B cell (primary cell): ENCODE results near the gene S1PR2. TPM values are rescaled to one million over a fixed set of nuclear protein-coding genes. Genes with fewer than 3 reads are reported as not detected.

Experiments
- ATAC-seq: fragments of 200-7000 bp; cut with Tn5 transposase; one replicate; pipeline ENCODE4 v1.10.0; 2021; ENCODE audit warnings: low read depth, mild to moderate bottlenecking, moderate number of reproducible peaks, moderate library complexity
- CTCF ChIA-PET: fragments of 350-600 bp; sonication (Branson Sonifier 250); formaldehyde crosslinking; loops from one replicate; lab custom pipeline; 2021; ENCODE audit warnings: antibody characterized with exemption, inconsistent platforms; lab: Charles Lee
- POLR2A ChIA-PET: fragments of 350-600 bp; sonication (Branson Sonifier 250); formaldehyde crosslinking; loops from one replicate; lab custom pipeline; 2021; ENCODE audit warnings: antibody characterized with exemption; lab: Charles Lee
- DNase-seq: peaks from one replicate; pipeline ENCODE4 v3.0.0; 2013
- H2AFZ ChIP-seq: 2 replicates; pipeline ENCODE4 v1.6.1; 2012; ENCODE audit warnings: mild to moderate bottlenecking, low read depth, low read length; ENCODE audit not compliant: insufficient read depth, poor library complexity, severe bottlenecking
- H3K27ac ChIP-seq, 2 donors: 1 replicate in 1 of 2; 2 replicates in 1 of 2; pipeline ENCODE4 v1.5.1; 2012 to 2013; ENCODE audit warnings: low read length in 2 of 2, mild to moderate bottlenecking in 2 of 2, moderate library complexity in 1 of 2
- H3K27me3 ChIP-seq, 4 experiments: fragments of 200-600 bp in 1 of 4; sonication (generic) in 1 of 4; replicated peaks in 1 of 4; 1 replicate in 2 of 4; 2 replicates in 2 of 4; pipeline versions ENCODE4 v1.6.1 to v1.7.0; 2013 to 2016; ENCODE audit warnings: low read length in 3 of 4, mild to moderate bottlenecking in 2 of 4, mixed read lengths in 1 of 4, moderate library complexity in 1 of 4; ENCODE audit not compliant: insufficient read depth in 4 of 4, control insufficient read depth in 3 of 4; ENCODE audit errors: control extremely low read depth in 1 of 4
- H3K36me3 ChIP-seq, 2 experiments: replicated peaks in 1 of 2; 1 replicate in 1 of 2; 2 replicates in 1 of 2; pipeline versions ENCODE4 v1.6.1 to v1.7.1; 2013; ENCODE audit warnings: low read length in 1 of 2; ENCODE audit not compliant: insufficient read depth in 2 of 2, control insufficient read depth in 1 of 2; ENCODE audit errors: control extremely low read depth in 1 of 2, extremely low read depth in 1 of 2
- H3K4me1 ChIP-seq, 2 donors: fragments of 200-600 bp in 1 of 2; sonication (generic) in 1 of 2; 1 replicate in 1 of 2; 2 replicates in 1 of 2; pipeline versions ENCODE4 v1.5.1 to v1.6.1; 2013 to 2017; ENCODE audit warnings: low read length in 2 of 2; ENCODE audit not compliant: control insufficient read depth in 2 of 2, insufficient read depth in 2 of 2
- H3K4me2 ChIP-seq: replicated peaks from 2 replicates; pipeline ENCODE3; 2012; ENCODE audit warnings: mild to moderate bottlenecking, low read depth, low read length; ENCODE audit not compliant: poor library complexity, severe bottlenecking
- H3K4me3 ChIP-seq, 5 experiments: fragments of 200-600 bp in 1 of 5; sonication (generic) in 1 of 5; 1 replicate in 3 of 5; 2 replicates in 2 of 5; pipeline versions ENCODE4 v1.5.1 to v1.7.0; 2011 to 2016; ENCODE audit warnings: low read length in 4 of 5, mild to moderate bottlenecking in 4 of 5, low read depth in 2 of 5, control low read depth in 1 of 5, moderate library complexity in 1 of 5; ENCODE audit not compliant: insufficient read depth in 1 of 5; ENCODE audit errors: control extremely low read depth in 1 of 5, extremely low read depth in 1 of 5
- H3K79me2 ChIP-seq: fragments of 200-600 bp; sonication (generic); one replicate; pipeline ENCODE4 v1.6.0; 2016; ENCODE audit warnings: low read length; ENCODE audit not compliant: control insufficient read depth, insufficient read depth
- H3K9ac ChIP-seq: fragments of 200-600 bp; sonication (generic); 2 replicates; pipeline ENCODE4 v1.6.1; 2017; ENCODE audit warnings: mild to moderate bottlenecking, low read length, moderate library complexity
- H3K9me3 ChIP-seq, 3 donors: one replicate each; pipeline versions ENCODE4 v1.6.1 to v1.7.1; 2013; ENCODE audit warnings: low read length in 2 of 3; ENCODE audit not compliant: control insufficient read depth in 2 of 3, insufficient read depth in 1 of 3; ENCODE audit errors: control extremely low read depth in 1 of 3
- H4K20me1 ChIP-seq: 2 replicates; pipeline ENCODE4 v1.6.0; 2012; ENCODE audit warnings: mild to moderate bottlenecking, low read length; ENCODE audit not compliant: insufficient read depth, control insufficient read depth, poor library complexity, severe bottlenecking
- H3K27ac Mint-ChIP-seq: one replicate; pipeline ENCODE4 v1.8.0; 2021; ENCODE audit warnings: mixed read lengths
- H3K27me3 Mint-ChIP-seq: one replicate; pipeline ENCODE4 v1.8.0; 2021; ENCODE audit warnings: mixed read lengths
- H3K4me1 Mint-ChIP-seq: one replicate; pipeline ENCODE4 v1.8.0; 2021; ENCODE audit warnings: mixed read lengths
- H3K4me3 Mint-ChIP-seq: one replicate; pipeline ENCODE4 v1.8.0; 2021; ENCODE audit warnings: mixed read lengths
- H3K9me3 Mint-ChIP-seq: one replicate; pipeline ENCODE4 v1.8.0; 2022; ENCODE audit warnings: mixed read lengths; ENCODE audit not compliant: insufficient read depth
- EZH2 ChIP-seq: IDR thresholded peaks from 2 replicates; pipeline ENCODE4 v1.6.1; 2012; ENCODE audit warnings: borderline replicate concordance, low read depth, mild to moderate bottlenecking, moderate library complexity, low read length; ENCODE audit not compliant: insufficient read depth, poor library complexity, severe bottlenecking
- WGBS: methylation state at CpG from one replicate; pipeline ENCODE4 v1.1.5; 2013; ENCODE audit warnings: missing lambda C conversion rate; ENCODE audit not compliant: insufficient coverage; 5-methylcytosine and 5-hydroxymethylcytosine counted together
- intact Hi-C: fragments of 100-400 bp; cut with micrococcal nuclease; formaldehyde crosslinking; loops from one replicate; pipeline ENCODE4 v1.10.0; 2022
- polyA plus RNA-seq: library from polyadenylated mRNA; depleted of rRNA; stranded (reverse); fragments of >200 nt; gene quantifications from 2 replicates; pipeline ENCODE4 v1.2.3, GENCODE V29; 2012
- total RNA-seq, 2 donors: library from RNA; stranded (reverse); fragments of 120-200 nt in 1 of 2; gene quantifications; 1 replicate in 1 of 2; 2 replicates in 1 of 2; pipeline versions ENCODE4 v1.2.3 to v1.2.4, GENCODE V29; 2013 to 2022
- TF ChIP-seq, protein P1 (sequence below): fragments of 200-600 bp; IDR thresholded peaks from one replicate; pipeline ENCODE4 v1.8.0; 2022; ENCODE audit warnings: antibody characterized with exemption, mild to moderate bottlenecking

Gene S1PR2
- total and polyA plus RNA-seq, 2 donors (not counting 1 experiment from before 2014, with no cell fraction given): 1.8 to 4.4 TPM

DNA sequence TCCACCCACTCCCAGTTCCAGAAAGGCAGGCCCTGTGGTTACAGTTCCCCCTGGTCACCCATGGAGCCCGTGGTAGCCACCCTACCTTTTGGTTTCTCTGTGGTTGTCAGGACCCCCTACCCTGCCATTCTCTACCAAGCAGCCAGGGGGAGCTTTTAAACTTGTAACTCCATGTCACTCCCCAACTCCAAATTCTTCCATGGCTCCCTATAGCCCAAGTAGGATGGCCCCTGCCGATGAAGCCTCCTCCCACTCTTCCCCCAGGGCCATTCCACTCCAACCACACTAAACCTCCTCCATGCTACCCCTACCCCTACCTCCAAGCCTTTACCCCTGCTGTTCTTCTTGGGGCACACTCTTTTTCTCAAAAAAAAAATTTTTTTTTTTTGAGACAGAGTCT, 2.2 kb downstream of the S1PR2 start:
- intact Hi-C loops: loop anchor here (1.0 kb wide), 1 partner anchor 21 kb away; no protein-coding TSS in a partner anchor
- ChIA-PET POLR2A (no interaction called here), CTCF (interaction anchor here (0.9 to 13.7 kb wide), 8 partner anchors 10 to 299 kb away, joined by 3 to 236 read pairs (median 4); partner anchors contain the start of gene MRPL4)
- Histone ChIP-seq H3K4me2 (no peak overlapping the region), H3K79me2 (peaks cover 10% of the 10 kb centered on the region), H3K27me3 (no peaks in the 10 kb centered on the region), H3K4me3 (no peak overlapping the region), H3K9ac (no peak overlapping the region), H2AFZ (no peak overlapping the region), H3K4me1 (peaks cover 18 to 37% of the 10 kb centered on the region in 2 donors), H3K9me3 (no peaks in the 10 kb centered on the region), H4K20me1 (no peaks in the 10 kb centered on the region), H3K36me3 (no peaks in the 10 kb centered on the region), H3K27ac (no peak overlapping the region)
- DNase-seq (peak; percentile 76), ATAC-seq (peak; percentile 34)
- H3K27me3 Mint-ChIP-seq: no peaks in the 10 kb centered on the region
- 63% methylated on average over 2 of the region's 2 CpGs for WGBS
- TF ChIP-seq EZH2: no peak
- TF ChIP-seq, protein P1, sequence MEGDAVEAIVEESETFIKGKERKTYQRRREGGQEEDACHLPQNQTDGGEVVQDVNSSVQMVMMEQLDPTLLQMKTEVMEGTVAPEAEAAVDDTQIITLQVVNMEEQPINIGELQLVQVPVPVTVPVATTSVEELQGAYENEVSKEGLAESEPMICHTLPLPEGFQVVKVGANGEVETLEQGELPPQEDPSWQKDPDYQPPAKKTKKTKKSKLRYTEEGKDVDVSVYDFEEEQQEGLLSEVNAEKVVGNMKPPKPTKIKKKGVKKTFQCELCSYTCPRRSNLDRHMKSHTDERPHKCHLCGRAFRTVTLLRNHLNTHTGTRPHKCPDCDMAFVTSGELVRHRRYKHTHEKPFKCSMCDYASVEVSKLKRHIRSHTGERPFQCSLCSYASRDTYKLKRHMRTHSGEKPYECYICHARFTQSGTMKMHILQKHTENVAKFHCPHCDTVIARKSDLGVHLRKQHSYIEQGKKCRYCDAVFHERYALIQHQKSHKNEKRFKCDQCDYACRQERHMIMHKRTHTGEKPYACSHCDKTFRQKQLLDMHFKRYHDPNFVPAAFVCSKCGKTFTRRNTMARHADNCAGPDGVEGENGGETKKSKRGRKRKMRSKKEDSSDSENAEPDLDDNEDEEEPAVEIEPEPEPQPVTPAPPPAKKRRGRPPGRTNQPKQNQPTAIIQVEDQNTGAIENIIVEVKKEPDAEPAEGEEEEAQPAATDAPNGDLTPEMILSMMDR: peak; percentile 70
- peak overlapping the region; percentile 78 for H3K4me3 Mint-ChIP-seq
- peak overlapping the region; percentile 67 for H3K27ac Mint-ChIP-seq
- peaks cover 34% of the 10 kb centered on the region for H3K4me1 Mint-ChIP-seq
- H3K9me3 Mint-ChIP-seq: no peaks in the 10 kb centered on the region

DNA sequence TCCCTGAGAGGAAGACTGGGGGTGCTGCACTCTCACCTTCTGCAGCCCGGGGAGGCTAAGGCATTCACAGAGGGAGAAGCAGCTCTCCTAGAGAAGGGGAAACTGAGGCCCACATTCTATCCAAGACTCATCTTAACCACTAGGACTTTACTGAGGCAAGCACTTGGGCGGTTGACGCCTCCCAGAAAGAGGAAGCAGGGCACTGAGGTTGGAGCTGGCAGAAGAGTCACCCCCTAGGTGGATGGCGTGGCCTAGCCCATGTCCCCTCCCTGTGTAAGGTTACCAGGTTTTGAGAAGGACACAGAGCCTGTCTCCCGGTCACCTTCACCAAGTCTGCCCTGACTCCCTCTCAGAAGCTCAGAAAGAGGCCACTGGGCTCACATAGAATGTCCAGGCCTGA, 2.7 kb downstream of the S1PR2 start:
- no peak for TF ChIP-seq EZH2
- TF ChIP-seq, protein P1: no peak
- H3K9me3 Mint-ChIP-seq: no peaks in the 10 kb centered on the region
- Histone ChIP-seq H3K9ac (no peak overlapping the region), H3K79me2 (peaks cover 10% of the 10 kb centered on the region), H3K27me3 (no peaks in the 10 kb centered on the region), H3K36me3 (no peaks in the 10 kb centered on the region), H3K27ac (no peak overlapping the region), H4K20me1 (no peaks in the 10 kb centered on the region), H3K4me3 (no peak overlapping the region), H3K9me3 (no peaks in the 10 kb centered on the region), H3K4me2 (no peak overlapping the region), H2AFZ (no peak overlapping the region), H3K4me1 (peaks cover 18 to 37% of the 10 kb centered on the region in 2 donors)
- intact Hi-C loops: no loop called here
- CTCF ChIA-PET: interaction anchor here (1.0 to 13.7 kb wide), 7 partner anchors 10 to 298 kb away, joined by 3 to 236 read pairs (median 4); partner anchors contain the start of gene MRPL4
- no peak for DNase-seq
- ATAC-seq: no peak
- 47% methylated on average over 3 of the region's 5 CpGs for WGBS
- peak overlapping the region; percentile 78 for H3K4me3 Mint-ChIP-seq
- POLR2A ChIA-PET: interaction anchor here (0.6 to 0.7 kb wide), 2 partner anchors 91 to 106 kb away, joined by 3 to 13 read pairs; no protein-coding TSS in a partner anchor
- H3K27me3 Mint-ChIP-seq: no peaks in the 10 kb centered on the region
- peaks cover 33% of the 10 kb centered on the region for H3K4me1 Mint-ChIP-seq
- no peak overlapping the region for H3K27ac Mint-ChIP-seq
